ENCODE data around the gene CDT1. TPM values are rescaled to one million over a fixed set of nuclear protein-coding genes. Genes with fewer than 3 reads are reported as not detected.

Gene CDT1
- total RNA-seq, 4 donors from 2014 or later = 0.17 to 1.4 (median 0.34) TPM; not detected in 1

DNA sequence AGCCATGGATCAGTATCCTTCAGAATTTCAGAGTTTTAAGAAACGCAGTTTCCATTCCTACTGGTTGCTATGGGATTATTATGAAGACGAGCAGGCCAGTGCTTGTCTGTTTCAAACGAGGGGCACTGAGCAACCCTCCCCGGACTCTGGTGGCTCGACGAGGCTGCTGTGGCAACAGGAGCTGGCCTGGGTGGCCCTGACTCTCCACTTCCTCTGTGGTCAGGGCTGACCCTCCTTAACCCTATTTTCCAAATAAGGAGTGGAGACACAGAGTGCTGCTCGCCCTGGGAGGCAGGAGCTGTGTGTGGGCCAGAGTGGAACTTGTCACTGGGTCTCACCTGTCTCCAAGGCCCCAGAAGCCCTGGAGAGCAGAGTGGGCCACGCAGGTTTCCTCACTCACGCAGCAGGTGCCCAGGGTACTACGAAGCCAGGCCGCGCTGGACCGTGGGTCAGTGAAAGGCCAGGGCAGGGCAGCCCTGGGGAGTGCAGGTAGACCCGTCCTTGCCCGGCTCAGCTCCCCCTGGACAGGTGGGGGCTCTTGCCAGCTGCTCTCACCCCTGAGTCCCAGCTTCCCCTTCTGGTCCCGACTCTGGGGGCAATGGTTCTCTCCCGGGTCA lies 49.8 kb downstream of the CDT1 start:
- no peak for DNase-seq (ENCODE audit: extremely low spot score)
- H3K4me3 ChIP-seq = no peak overlapping the region
- TF ChIP-seq, protein P1, sequence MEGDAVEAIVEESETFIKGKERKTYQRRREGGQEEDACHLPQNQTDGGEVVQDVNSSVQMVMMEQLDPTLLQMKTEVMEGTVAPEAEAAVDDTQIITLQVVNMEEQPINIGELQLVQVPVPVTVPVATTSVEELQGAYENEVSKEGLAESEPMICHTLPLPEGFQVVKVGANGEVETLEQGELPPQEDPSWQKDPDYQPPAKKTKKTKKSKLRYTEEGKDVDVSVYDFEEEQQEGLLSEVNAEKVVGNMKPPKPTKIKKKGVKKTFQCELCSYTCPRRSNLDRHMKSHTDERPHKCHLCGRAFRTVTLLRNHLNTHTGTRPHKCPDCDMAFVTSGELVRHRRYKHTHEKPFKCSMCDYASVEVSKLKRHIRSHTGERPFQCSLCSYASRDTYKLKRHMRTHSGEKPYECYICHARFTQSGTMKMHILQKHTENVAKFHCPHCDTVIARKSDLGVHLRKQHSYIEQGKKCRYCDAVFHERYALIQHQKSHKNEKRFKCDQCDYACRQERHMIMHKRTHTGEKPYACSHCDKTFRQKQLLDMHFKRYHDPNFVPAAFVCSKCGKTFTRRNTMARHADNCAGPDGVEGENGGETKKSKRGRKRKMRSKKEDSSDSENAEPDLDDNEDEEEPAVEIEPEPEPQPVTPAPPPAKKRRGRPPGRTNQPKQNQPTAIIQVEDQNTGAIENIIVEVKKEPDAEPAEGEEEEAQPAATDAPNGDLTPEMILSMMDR (IDR thresholded peaks at IDR 0.05) = no peak
- no peak for TF ChIP-seq EP300 (IDR thresholded peaks at IDR 0.05)
- TF ChIP-seq POLR2AphosphoS5 (IDR thresholded peaks at IDR 0.05) = no peak
- no peaks in the 10 kb centered on the region for H3K9me3 ChIP-seq
- WGBS = 54% methylated on average over 8 of the region's 17 CpGs
- intact Hi-C loops (cut with DNase I) = no loop called here
- peaks cover 4 to 35% (median 24%) of the 10 kb centered on the region in 4 donors for H3K36me3 ChIP-seq
- no peaks in the 10 kb centered on the region for H3K27me3 ChIP-seq
- H3K4me1 ChIP-seq = peaks cover 20 to 42% (median 40%) of the 10 kb centered on the region in 4 donors
- H3K27ac ChIP-seq (replicated peaks in 1 of 4) = no peak overlapping the region

GRCh38 chr16:88854306-88855111 lies 50.9 kb downstream of the CDT1 start:
- intact Hi-C loops (cut with DNase I) = loop anchor here (5.0 kb wide), 1 partner anchor 107 kb away; no protein-coding TSS in a partner anchor

GRCh38 chr16:88855176-88855575 lies 51.6 kb downstream of the CDT1 start:
- no peak overlapping the region for H3K4me3 ChIP-seq
- H3K27me3 ChIP-seq = no peaks in the 10 kb centered on the region
- no peak for TF ChIP-seq EP300 (IDR thresholded peaks at IDR 0.05)
- no peak for TF ChIP-seq POLR2AphosphoS5 (IDR thresholded peaks at IDR 0.05)
- no peak for TF ChIP-seq POLR2A (IDR thresholded peaks at IDR 0.05; ENCODE audit: low read depth)
- TF ChIP-seq, protein P1 (IDR thresholded peaks at IDR 0.05) = no peak
- peaks cover 23 to 49% (median 43%) of the 10 kb centered on the region in 4 donors for H3K4me1 ChIP-seq
- peaks cover 6 to 42% (median 30%) of the 10 kb centered on the region in 4 donors for H3K36me3 ChIP-seq
- H3K27ac ChIP-seq (replicated peaks in 1 of 4) = no peak overlapping the region
- intact Hi-C loops (cut with DNase I) = loop anchor here (5.0 kb wide), 1 partner anchor 108 kb away; no protein-coding TSS in a partner anchor
- no peaks in the 10 kb centered on the region for H3K9me3 ChIP-seq
- no peak for DNase-seq (ENCODE audit: extremely low spot score)
- 86% methylated on average over 8 of the region's 8 CpGs for WGBS

More at GRCh38 chr16:88854306-88855111, 50.9 kb downstream of the CDT1 start:
- no peak for DNase-seq (ENCODE audit: extremely low spot score)
- H3K36me3 ChIP-seq = peaks cover 4 to 42% (median 30%) of the 10 kb centered on the region in 4 donors
- peaks cover 23 to 49% (median 43%) of the 10 kb centered on the region in 4 donors for H3K4me1 ChIP-seq
- no peaks in the 10 kb centered on the region for H3K9me3 ChIP-seq
- no peak for TF ChIP-seq POLR2A (IDR thresholded peaks at IDR 0.05; ENCODE audit: low read depth)
- 63% methylated on average over 17 of the region's 20 CpGs for WGBS
- no peak overlapping the region for H3K4me3 ChIP-seq
- H3K27me3 ChIP-seq = no peaks in the 10 kb centered on the region
- no peak overlapping the region for H3K27ac ChIP-seq (replicated peaks in 1 of 4)

DNA sequence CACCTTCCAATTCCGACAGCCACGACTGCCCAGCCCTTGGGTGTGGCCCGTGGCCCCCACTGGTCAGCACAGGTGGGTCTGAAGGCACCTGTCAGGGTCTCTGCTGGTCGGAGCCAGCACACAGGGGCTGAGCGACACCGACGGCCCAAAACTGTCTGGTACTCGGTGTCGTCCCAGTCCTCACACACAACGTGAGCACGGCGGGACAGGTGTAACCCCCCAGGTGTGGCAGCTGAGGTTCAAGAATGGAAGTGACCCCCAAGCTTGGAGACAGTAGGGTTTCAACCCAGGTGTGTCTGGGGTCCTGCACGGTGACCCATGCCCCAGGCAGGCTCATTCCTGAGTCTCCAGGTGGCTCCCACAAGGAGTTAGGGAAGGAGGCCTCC lies 52.1 kb downstream of the CDT1 start:
- Histone ChIP-seq H3K4me1 (peaks cover 23 to 49% (median 43%) of the 10 kb centered on the region in 4 donors), H3K27me3 (no peaks in the 10 kb centered on the region)
- WGBS = 85% methylated on average over 7 of the region's 13 CpGs

More for the DNA sequence above, 52.1 kb downstream of the CDT1 start:
- Histone ChIP-seq H3K27ac (replicated peaks in 1 of 4) (peak overlapping the region; percentile 79 to 88 (median 82)), H3K9me3 (no peaks in the 10 kb centered on the region), H3K36me3 (peaks cover 8 to 44% (median 30%) of the 10 kb centered on the region in 4 donors), H3K4me3 (peak overlapping the region; percentile 81 to 99 (median 87))
- DNase-seq (ENCODE audit: extremely low spot score) = no peak
- TF ChIP-seq, protein P1 (IDR thresholded peaks at IDR 0.05) = no peak
- TF ChIP-seq EP300 (IDR thresholded peaks at IDR 0.05) (no peak), POLR2A (IDR thresholded peaks at IDR 0.05; ENCODE audit: low read depth) (no peak), POLR2AphosphoS5 (IDR thresholded peaks at IDR 0.05) (no peak)
- intact Hi-C loops (cut with DNase I) = loop anchor here (2.0 to 5.0 kb wide), 2 partner anchors 43 to 108 kb away; no protein-coding TSS in a partner anchor

Data from esophagus muscularis mucosa (tissue), 4 donors.